Neural cell (in vitro differentiated cells): ENCODE measurements around the gene UNC5B.

ENCODE experiments used
- SMC3 ChIP-seq: fragments of 450-650 bp; conservative IDR thresholded peaks from 2 replicates; pipeline ENCODE4 v1.6.1; 2014; ENCODE audit warnings: antibody characterized with exemption, mild to moderate bottlenecking, moderate library complexity; ENCODE audit not compliant: poor library complexity
- TAF1 ChIP-seq: IDR thresholded peaks from 2 replicates; pipeline ENCODE4 v1.6.1; 2012; ENCODE audit warnings: low read depth

- no peak for TF ChIP-seq TAF1
- TF ChIP-seq SMC3, result no peak
These were observed 18.8 kb downstream of the UNC5B start for GRCh38 chr10:71231206-71231605.
